HG03135 (cell line): ENCODE measurements around the gene FARP2.
"Not testable (repeated sequence)": the region's sequence is repeated elsewhere in the genome, so short reads cannot be mapped to it uniquely, and the experiment has no call there.

Source experiments
- ATAC-seq: cut with Tn5 transposase; IDR thresholded peaks from one replicate; pipeline ENCODE4 v1.9.1; 2021; ENCODE audit warnings: mild to moderate bottlenecking, moderate library complexity; ENCODE audit not compliant: unreplicated experiment

FARP2 gene

DNA sequence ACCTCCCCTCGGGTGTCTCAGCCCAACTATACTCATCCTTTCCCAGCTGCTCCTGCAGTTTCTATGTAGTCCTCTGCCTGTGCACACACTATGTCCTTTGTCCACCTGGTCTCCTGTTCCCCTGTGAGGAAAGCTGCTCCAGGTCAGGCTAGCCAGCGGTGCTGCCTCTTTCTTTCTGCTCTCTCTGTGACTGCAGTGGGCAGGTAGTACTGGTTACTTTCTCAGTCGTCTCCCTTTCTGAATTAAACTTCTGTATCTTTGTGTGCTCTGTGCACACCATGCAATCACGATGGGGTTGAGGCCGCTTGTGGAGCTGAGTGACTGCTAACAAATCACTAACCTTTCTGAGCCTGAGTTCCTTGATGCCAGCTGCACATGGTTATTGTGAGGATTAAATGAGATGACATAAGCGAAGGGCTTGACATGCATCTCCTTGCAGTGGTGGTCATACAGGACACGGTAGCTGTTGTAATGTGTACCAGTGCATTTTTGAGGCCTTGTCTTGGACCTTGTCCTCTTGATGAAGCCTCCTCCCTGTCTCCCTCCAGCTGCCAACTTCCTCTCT is 3.5 kb downstream of the FARP2 start:
- ATAC-seq = no peak

DNA sequence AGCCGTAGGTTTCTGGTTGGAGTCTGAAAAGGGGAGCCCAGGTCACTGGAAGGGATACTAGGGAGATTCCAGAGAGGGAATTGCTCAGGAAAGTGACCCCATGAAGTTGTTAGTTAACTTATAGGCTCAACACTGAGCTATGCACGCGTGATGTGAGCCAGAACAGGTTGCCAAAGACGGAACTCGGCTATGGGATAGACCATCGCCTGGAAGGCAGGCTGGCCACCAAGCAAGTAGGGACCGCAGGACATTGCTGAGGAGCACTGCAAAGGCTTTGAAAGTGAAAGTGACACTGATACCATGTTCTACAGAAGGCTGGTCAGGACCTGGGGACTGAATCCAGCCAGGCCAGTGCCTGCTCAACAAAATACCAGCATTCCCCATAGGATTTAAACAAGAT is 7.3 kb downstream of the FARP2 start:
- ATAC-seq = no peak

DNA sequence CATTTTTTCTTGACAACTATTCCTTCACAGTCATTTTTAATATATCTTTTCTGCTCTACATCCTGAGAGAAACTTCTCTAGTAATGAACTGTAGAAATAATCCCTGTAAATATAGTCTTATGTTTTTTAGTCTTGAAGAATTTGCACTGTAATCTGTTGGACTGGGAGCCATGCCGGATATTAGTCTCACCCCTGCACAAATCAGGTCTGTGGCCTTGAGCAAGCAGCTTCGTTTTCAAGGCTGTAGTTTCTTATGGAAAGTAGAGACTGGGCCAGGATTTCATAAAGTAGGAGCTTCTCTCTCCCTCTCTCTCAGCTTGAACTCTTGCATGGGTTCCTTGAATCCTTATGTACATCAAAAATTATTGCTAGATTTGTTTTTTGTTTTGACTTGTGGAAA is 8.7 kb downstream of the FARP2 start:
- ATAC-seq = no peak

DNA sequence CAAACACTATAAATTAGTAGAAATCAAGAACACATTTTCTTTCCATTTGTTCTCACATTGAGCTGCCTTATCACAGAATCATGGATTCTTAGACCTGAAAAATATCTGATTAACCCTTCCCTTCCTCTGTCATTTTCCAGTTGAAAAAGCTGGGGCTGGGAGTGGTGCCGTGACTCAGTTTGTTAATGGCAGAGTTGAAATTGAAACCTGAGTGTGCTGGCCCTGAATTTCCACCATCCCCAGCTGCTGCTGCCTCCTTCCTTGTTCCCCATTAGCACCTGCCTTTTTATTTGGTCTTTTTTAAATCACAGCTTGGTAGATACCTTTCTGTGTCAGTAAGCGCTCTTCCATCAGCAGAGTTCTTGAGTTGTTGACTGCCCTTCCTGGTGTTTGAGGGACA is 10.6 kb downstream of the FARP2 start:
- no peak for ATAC-seq

DNA sequence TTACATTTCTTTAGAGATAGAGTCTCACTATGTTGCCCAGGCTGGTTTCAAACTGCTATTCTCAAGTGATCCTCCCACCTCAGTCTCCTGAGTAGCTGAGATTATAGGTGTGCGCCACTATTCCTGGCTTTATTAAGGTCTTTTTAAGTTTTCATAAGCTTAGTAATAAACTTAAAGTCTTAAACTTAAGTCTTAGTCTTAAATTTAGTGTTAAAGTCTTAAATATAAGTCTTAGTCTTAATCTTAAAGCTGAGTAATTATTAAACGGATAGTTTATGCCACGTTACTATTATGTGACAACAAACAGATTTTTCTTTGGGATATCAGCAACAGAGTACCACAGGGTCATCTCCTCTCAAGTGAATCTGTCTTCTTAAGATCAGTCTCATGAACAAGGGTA is 12.6 kb downstream of the FARP2 start:
- no peak for ATAC-seq

DNA sequence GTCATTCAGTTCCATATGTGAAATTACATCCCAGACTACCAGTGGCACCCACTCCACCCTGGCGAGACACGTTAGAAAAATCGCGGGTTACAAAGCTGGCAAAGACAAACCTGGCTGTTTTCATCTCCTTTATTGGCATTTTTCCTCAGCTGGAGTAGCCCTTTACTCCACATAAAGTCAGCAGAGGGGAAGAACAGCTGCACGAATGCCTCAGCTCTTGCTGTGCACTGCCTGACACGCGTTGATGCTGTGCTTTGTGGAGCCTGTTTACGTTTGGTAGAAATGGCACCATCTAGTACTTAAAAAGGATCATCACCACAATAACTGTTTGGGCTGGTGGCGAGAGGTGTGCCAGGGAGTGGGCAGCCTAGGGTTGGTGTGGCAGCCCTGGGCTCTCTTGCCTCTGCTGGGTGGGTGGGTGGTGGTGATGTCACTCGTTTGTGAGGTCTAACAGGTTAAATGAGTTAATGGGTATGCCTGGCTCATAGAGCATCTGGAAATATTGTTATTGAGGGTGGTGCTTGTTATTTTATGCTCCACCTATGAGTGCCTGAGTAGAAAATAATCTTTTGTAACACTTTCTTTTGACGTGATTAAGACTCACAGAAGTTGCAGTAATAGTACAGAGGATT is 16.4 kb downstream of the FARP2 start:
- no peak for ATAC-seq

DNA sequence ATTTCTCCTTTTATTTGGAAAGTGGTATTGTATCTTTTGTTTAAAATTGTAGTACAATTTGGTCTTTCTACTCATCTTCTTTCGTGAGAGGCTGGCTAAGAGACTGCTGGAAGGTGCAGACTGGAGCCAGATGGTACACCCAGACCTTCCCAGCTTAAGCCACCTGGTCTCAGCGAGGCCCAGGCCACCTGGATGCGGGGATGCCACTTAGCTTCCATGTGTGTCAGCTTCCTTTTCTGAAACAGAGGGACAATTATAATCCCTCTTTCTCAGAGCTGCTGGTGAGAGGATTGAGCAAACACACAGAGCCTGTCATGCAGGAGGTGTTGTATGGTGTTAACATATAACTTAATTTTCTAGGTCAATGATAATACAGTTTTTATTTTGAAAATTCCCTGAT is 17.4 kb downstream of the FARP2 start:
- ATAC-seq = no peak

DNA sequence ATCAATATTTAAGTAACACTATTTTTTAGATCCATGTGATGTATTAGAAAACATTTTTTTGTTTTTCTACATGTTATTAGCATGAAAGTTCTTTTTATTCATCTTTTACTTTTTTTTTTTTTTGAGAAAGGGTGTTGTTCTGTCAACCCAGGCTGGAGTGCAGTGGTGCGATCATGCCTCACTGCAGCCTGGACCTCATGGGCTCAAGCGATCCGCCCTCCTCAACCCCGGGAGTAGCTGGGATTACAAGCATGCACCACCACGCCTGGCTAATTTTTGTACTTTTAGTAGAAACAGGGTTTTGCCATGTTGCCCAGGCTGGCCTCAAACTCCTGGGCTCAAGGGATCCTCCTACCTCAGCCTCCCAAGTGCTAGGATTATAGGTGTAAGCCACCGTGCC is 17.8 kb downstream of the FARP2 start:
- ATAC-seq = not testable (repeated sequence)

DNA sequence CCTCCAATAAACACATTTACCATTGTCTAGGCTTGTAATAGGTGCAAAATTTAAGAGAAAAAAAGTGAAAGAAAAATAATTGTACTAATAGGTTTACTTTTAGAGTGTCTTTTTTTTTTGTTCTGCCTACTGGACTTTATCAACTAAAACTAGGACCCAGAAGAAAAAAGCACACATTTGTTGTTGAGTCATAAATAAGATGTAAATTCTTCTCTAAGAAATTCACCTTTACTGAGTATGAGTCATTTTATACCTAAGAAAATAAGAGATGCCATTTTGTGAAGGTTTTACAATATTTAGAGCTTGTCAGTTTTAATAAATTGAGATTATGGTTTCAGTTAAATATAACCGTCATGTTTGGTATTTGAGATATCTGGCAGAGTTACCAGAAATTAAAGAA is 19.2 kb downstream of the FARP2 start:
- ATAC-seq = no peak

DNA sequence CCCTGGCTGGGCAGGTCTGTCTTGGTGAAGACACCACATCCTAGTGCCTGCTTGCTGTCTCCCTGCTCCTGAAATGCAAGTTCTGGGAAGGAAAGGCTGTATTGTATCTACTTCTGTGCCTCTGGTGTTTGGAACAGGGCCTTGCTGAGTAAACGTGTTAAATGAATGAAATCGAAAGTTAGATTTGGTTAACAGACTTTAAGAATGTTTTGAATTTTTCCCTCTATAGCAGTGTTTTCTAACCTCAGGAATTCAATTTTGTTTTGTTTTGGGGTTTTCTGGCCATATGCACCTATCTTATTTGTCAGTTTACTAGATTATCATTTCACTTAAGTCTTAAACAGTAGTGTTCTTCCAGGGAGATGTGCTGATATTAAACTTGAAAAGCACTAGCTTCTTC is 20.7 kb downstream of the FARP2 start:
- ATAC-seq = no peak

DNA sequence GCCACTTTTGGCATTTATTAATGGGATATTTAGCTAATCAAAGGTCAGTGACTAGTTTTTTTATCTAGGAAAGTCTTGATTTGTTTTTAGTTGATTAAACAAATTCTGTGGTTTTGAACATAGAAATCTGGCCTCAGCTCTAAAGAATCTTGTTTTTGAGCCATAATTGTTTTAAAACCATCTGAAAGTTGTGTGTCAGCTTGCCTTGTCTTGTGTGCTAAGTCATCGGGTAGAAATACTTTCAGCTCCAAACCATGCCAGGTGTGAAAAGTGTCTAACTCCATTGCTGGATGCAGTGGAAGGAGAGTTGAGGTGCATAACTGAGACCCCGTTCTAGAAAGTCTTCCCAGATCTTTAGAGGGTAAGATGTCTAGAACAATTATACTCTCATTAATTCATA is 22.7 kb downstream of the FARP2 start:
- ATAC-seq = no peak

DNA sequence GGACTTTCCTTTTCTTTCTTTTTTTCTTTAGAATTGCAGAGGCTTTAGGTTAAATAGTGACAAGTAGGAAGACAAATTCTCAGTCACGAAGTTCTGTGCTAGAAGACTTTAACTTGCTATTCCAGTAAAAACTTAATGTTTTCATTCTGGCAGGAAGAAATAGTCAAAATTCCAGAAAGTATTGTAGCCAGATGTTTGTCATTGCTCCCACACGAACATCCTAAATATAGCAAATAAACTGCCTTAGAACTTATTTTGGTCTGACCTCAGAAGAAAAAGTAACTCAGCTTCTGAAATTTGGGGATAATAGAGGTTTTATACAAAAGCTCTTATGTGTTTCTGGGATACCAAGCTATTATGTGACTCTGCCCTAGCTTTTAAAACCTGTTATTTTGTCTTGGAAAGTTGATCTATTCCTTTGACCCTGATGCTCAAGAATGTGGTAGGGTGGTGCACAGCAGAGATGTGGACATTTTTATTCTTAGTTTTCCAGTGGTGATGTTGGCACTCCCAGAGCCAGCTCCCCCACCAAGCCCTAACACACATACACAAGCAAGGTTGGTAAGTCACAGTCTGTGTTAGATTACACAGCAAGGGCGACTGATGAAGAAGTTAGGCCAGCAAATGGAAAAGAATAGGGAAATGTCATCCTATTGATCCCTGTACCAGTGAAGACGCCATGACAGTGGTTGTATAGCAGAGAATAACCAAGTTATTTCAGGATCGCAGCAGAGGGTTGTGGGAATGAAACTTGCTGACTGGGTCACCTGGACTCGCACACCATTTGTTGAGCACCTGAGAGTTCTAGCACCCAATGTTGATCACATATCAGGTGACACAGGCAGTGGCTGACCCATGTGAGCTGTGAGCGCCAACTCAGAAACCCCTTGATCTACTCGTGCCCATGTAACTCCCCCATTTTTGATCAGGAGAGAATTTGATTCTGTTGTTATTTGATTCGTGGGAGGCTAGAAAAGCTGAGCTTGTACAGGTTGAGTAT is 23.7 kb downstream of the FARP2 start:
- no peak for ATAC-seq

DNA sequence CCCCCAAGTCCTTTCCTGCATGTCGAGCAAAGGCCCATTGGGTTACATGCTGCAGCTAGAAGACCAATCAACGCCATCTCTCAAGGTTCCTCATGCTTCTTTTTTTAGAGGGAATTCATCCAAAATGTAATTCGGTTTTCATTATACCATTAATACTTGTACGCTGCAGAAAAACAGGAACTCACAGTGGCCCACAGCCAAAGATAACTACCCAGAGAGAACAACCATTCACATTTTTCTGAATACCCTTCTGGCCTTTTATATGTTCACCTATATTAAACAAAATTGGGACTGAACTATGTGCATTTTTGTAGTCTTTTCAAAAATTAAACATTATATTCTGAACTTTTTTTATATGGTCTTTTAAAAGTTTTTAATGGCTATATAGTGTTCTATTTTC is 25.8 kb downstream of the FARP2 start:
- no peak for ATAC-seq

DNA sequence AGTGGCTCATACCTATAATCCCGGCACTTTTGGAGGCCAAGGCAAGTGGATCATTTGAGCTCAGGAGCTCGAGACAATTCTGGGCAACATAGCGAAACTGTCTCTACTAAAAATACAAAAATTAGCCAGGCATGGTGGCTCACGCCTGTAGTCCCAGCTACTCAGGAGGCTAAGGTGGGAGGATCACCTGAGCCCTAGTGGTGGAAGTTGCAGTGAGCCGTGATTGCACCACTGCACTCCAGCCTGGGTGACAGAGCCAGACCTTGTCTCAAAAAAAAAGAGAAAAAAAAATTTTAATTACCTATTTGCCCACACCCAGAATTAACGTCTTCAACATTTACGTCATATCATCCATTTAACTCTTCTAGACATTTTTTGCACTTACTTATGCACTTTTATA is 29.4 kb downstream of the FARP2 start:
- ATAC-seq = not testable (repeated sequence)

DNA sequence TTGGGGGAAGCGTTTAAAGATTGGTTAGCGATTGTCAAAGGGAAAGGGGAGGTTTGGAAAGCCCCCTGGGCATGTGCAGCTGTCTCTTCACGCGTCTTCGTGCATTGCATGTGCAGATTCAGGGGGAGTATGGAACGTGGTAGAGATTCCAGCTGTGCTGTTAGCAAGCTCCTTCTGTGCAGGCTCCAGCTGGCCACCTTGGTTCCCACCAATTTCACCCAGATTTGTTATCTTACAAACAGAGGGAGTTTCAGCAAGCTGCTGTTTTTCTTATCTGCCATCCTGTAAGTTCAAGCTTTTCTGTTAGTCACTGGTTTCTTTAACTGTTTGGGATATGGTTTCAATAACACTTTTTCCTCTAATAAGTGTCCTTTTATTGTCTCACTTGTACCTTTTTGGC is 30.4 kb downstream of the FARP2 start:
- no peak for ATAC-seq

DNA sequence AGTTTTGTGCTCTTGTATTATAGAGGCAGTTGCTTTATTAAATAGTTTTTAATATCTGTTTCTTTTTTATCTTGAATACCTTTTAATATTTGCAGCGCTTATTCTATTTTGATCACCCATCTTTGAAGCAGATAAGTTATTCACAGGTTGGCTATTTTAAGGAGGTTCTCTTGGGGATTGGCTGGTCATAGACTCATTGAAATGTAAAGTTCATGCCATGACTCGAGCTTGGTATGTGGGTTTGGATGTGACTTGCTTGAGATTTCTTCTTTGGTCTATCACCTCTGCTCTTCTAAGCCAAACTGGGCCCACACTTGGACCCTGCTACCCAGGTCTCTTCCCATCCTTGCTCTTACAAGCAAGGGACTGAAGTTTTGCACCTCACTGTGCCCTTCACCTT is 33.6 kb downstream of the FARP2 start:
- no peak for ATAC-seq

DNA sequence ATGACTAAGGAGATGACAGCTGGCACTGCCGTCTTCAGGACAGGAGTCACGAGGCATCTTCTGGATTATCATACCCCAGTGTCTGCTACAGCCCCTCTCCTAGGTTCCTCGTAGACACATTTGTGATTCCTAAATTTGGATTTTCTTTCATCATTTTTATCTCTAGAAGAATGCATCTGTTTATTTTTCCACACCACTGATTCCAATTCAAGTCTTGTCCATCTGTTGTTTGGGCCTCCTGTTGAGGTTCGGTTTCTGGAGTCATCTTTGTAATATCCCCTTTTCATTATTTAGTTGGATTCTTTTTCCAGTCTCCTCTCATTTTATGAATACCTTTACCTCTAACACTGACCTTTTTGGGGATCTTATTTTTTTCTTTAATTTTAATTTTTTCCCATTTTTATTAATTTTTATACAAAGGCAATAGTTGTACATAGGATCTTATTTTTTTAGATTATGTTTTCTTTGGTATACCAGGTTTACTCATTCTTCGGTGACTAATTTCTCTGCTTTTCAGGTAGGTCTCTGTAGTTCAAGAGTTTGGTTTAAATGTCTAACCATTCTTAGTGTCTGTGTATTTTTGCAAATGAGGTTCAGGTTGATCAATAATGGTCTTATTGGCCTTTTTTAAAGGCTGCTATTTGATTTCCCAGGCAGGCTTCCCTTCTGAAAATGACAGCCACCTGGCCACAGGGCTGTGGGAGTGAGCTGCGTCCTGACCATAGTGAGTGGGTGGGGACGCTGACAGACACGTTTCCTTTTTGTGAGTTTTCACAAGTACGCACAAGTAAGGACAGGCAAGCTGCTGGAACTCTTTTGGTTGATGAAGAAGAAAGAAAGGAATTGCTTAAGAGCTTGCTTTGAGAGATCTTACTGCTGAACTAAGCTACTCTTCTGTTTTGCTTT is 34.5 kb downstream of the FARP2 start:
- ATAC-seq = no peak

DNA sequence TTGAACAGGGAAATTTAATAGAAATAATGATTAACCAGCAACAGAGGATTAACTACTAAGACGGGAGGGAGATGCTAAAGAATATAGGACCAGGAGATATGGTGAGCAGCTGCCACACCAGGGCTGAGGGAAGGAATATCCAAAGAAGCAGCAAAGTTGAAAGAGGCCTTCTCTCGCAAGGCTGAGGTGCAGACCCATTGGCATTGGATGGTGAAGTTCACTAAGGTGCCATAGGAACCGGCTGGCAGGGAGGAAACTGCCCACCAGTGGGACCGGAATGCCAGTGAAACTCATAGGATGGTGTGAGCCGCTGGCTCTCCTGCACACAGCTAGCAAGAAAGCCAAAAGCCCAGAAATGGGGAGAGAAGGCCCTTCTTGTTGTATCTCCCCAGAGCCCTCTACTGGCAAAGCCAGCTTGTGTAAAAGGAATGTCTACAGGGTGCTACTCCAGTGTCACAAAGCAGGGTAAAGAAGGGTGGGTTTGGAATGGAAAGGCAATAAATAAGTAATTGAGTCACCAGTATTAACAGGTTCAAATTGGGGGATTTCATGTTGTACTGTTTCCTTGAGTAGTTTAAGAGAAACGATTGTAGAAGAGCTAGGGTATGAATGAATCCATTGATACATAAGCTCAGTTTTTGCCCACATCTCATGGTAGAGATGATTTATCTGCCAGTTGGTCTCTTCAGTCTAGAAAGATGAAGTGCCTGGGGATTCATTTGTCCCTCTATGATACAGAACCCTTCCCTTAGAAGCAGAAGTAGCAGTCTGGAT is 36.0 kb downstream of the FARP2 start:
- ATAC-seq = no peak

DNA sequence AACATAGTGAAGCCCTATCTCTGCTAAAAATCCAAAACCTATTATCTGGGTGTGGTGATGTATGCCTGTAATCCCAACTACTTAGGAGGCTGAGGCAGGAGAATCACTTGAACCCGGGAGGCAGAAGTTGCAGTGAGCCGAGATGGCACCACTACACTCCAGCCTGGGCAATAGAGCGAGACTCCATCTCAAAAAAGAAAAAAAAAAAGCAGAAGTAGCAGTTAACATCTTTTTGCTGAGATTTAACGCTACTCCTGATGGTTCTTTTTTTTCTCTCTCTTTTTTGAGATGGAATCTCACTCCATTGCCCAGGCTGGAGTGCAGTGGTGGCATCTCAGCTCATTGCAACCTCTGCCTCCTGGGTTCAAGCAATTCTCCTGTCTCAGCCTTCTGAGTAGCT is 36.7 kb downstream of the FARP2 start:
- ATAC-seq = not testable (repeated sequence)

DNA sequence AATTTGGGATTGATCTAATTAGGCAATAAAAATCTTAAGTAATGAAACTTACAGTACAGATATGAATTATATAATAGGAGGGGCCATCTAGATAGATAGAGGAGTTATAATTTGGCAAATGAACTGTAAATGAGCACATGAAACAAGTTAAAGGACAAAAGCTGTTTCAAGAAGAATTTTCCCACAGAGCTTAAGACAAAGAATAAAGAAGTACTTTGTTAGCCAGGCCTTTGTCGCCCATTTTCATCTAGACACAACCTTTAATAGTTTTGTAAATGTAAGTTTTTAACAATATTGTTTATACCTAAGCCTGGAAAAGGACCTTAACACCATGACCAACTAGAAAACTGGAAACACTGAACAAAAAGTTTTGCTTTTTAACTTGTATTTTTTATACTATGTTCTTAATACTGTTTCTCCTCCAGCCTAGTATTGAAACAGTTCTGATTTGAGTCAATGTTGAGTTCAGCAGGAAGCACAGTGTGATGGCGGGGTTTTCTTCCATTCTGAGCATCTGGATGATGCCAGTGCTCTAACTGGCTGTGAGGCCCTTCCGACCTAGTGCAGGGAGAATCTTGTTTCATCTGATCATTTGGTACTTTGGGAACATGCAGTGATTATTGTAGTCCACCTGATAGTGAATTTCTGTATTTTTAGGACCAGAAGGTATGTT is 37.6 kb downstream of the FARP2 start:
- no peak for ATAC-seq
